Measurements from ENCODE around the gene FANCG.

The FANCG gene

DNA sequence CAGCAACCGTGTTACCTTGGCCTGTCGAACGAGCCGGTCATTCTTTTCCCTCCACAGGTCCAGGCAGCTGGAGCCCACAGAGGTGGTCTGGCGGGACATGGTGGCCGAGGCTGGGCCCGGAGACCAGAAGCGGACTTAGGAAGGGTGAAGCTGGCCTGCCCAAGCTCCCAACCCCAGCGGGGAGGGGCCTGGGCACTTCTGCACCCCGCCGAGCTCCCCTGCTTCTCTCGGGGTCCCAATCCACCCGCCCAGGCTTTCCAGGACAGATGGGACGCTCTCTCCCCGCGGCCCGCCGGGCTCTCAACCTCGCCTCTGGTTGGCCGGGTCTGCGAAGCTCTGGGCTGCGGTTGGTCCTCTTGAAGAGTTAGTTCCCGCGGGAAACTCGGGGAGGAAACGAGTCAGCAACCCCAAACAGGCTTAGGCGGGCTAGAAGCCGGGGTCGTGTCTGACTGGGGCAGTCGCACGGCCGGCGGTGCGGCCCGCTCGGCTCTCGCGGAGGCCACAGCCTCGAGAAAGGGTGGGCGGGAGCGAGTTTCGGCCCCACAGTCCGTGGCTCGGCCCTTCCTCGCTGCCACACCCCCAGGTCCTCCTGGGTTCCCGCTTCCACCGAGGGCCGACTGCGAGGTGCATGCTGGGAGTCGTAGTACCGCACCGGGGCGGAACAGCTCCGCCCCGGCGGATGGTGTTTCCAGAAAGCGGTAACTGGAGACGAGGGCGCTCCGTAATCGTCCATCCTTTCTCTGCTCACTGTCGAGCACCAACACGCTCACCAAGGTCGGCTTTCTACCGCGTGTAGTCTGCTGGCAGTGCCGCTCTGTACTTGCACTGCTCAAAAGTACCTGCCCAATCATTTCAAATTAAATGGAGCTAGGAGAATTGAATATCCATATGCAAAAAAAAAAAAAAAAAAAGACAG lies at the start of gene FANCG:
FANCG (minus strand) TSS at position 517 of the 916 bp plus-strand sequence; CDS start at position 99, 418 bp downstream.
- TF ChIP-seq, protein P1, sequence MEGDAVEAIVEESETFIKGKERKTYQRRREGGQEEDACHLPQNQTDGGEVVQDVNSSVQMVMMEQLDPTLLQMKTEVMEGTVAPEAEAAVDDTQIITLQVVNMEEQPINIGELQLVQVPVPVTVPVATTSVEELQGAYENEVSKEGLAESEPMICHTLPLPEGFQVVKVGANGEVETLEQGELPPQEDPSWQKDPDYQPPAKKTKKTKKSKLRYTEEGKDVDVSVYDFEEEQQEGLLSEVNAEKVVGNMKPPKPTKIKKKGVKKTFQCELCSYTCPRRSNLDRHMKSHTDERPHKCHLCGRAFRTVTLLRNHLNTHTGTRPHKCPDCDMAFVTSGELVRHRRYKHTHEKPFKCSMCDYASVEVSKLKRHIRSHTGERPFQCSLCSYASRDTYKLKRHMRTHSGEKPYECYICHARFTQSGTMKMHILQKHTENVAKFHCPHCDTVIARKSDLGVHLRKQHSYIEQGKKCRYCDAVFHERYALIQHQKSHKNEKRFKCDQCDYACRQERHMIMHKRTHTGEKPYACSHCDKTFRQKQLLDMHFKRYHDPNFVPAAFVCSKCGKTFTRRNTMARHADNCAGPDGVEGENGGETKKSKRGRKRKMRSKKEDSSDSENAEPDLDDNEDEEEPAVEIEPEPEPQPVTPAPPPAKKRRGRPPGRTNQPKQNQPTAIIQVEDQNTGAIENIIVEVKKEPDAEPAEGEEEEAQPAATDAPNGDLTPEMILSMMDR (IDR thresholded peaks at IDR 0.05; ENCODE audit: low read depth, low read length), result no peak
- peak; percentile 75 for DNase-seq (ENCODE audit: extremely low read depth, low read depth)

DNA sequence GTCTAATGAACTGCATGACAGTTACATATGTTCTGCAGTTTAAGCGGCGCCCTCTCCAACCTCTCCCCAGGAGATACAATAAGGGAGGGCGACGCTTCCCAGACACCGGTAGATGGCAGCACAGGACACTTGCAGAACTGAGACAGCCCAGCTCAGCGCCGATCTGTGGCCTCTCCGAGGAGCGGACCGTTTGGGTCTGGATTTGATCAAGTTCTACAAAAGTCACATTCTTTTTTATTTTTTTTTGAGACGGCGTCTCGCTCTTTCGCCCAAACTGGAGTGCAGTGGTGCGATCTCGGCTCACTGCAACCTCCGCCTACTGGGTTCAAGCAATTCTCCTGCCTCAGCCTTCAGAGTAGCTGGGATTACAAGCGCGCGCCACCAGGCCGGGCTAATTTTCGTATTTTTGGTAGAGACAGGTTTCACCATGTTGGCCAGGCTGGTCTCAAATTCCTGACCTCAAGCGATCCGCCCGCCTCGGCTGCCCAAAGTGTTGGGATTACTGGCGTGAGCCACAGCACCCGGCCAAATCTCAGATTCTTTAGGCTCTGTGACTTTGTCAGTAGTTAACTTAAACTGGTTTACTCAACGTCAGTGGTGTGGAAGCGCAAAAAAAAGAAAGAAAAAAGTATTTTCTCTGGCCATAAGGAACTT lies 37.3 kb upstream of the FANCG start:
- TF ChIP-seq, protein P1 (IDR thresholded peaks at IDR 0.05; ENCODE audit: low read depth, low read length), result peak; percentile 96
- peak; percentile 95 for DNase-seq (ENCODE audit: extremely low read depth, low read depth)

- no peak for DNase-seq (ENCODE audit: extremely low read depth, low read depth)
- TF ChIP-seq, protein P1 (IDR thresholded peaks at IDR 0.05; ENCODE audit: low read depth, low read length), result no peak
These were observed 36.8 kb upstream of the FANCG start for GRCh38 chr9:35116539-35116897.

- peak; percentile 90 for DNase-seq (ENCODE audit: extremely low read depth, low read depth)
- TF ChIP-seq, protein P1 (IDR thresholded peaks at IDR 0.05; ENCODE audit: low read depth, low read length), result no peak
These were observed 36.2 kb upstream of the FANCG start, which contains the start of gene ATOSB for GRCh38 chr9:35115680-35116538. ATOSB (minus strand) TSS chr9:35115862; CDS start chr9:35108274, 7,588 bp downstream.

GRCh38 chr9:35114840-35115628 lies 35.3 kb upstream of the FANCG start:
- DNase-seq (ENCODE audit: extremely low read depth, low read depth), result no peak
- TF ChIP-seq, protein P1 (IDR thresholded peaks at IDR 0.05; ENCODE audit: low read depth, low read length), result no peak; the same call in 1 of the 2 replicates

- DNase-seq (ENCODE audit: extremely low read depth, low read depth), result peak; percentile 93
- TF ChIP-seq, protein P1 (IDR thresholded peaks at IDR 0.05; ENCODE audit: low read depth, low read length), result no peak
These were observed 34.5 kb upstream of the FANCG start for GRCh38 chr9:35114113-35114839.

All from AG09319 (cell line).